Astrocyte (in vitro differentiated cells and primary cell): ENCODE measurements around the gene PRKCE.

ENCODE experiments used
- EZH2 ChIP-seq: IDR thresholded peaks from 2 replicates; pipeline ENCODE4 v1.6.1; 2012; ENCODE audit warnings: mild to moderate bottlenecking, low read length, inconsistent platforms; ENCODE audit not compliant: insufficient read depth
- TF ChIP-seq, protein P1 (sequence below): IDR thresholded peaks from 2 replicates; pipeline ENCODE4 v1.5.1; 2011; ENCODE audit warnings: low read depth, mild to moderate bottlenecking, inconsistent platforms, low read length, moderate library complexity; ENCODE audit not compliant: insufficient read depth

DNA sequence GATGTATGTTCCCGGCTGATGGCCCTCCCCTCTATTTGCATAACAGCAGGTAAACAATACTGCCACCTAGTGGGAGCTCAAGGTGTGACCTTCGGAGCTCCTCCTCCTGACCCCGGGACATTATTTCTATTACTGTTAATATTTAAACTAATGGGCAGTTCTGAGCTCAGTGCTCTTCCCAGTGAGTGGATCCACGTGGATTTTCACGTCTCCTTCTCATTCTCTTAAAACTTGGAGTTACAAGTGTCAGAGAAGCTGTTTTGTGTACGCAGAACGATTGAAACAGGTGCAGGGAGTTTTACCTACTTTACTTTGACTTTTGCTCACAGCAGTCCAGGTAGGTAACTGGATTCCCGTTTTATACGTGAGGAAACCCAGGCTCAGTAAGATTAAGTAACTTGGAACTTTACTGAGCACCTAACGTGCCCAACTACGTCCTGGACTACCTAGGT lies 127.3 kb downstream of the PRKCE start:
- TF ChIP-seq, protein P1, sequence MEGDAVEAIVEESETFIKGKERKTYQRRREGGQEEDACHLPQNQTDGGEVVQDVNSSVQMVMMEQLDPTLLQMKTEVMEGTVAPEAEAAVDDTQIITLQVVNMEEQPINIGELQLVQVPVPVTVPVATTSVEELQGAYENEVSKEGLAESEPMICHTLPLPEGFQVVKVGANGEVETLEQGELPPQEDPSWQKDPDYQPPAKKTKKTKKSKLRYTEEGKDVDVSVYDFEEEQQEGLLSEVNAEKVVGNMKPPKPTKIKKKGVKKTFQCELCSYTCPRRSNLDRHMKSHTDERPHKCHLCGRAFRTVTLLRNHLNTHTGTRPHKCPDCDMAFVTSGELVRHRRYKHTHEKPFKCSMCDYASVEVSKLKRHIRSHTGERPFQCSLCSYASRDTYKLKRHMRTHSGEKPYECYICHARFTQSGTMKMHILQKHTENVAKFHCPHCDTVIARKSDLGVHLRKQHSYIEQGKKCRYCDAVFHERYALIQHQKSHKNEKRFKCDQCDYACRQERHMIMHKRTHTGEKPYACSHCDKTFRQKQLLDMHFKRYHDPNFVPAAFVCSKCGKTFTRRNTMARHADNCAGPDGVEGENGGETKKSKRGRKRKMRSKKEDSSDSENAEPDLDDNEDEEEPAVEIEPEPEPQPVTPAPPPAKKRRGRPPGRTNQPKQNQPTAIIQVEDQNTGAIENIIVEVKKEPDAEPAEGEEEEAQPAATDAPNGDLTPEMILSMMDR, result peak; percentile 62
- no peak for TF ChIP-seq EZH2
